Ovary (tissue), 9 donors: ENCODE data around the gene RAB29. TPM values are rescaled to one million over a fixed set of nuclear protein-coding genes. Genes with fewer than 3 reads are reported as not detected.

Experiments used
- DNase-seq, 5 donors: peaks; one replicate each; pipeline ENCODE4 v3.0.0-alpha.2; 2019 to 2020
- H3K27ac ChIP-seq, 2 donors: fragments of 200-600 bp; one replicate each; pipeline versions ENCODE4 v1.5.1 to v1.8.0; 2019 to 2022
- H3K27me3 ChIP-seq: fragments of 200-600 bp; one replicate; pipeline ENCODE4 v1.8.0; 2022
- H3K36me3 ChIP-seq: fragments of 200-600 bp; sonication (generic); one replicate; pipeline ENCODE4 v1.5.1; 2019
- H3K4me1 ChIP-seq: one replicate; pipeline ENCODE4 v1.8.1; 2013; ENCODE audit warnings: mild to moderate bottlenecking, moderate library complexity; ENCODE audit not compliant: insufficient read depth
- H3K4me3 ChIP-seq: fragments of 200-600 bp; sonication (generic); one replicate; pipeline ENCODE4 v1.5.1; 2017
- H3K9me3 ChIP-seq, 2 donors: fragments of 200-600 bp in 1 of 2; sonication (generic) in 1 of 2; one replicate each; pipeline versions ENCODE4 v1.5.1 to v1.8.1; 2013 to 2019; ENCODE audit warnings: mild to moderate bottlenecking in 1 of 2, moderate library complexity in 1 of 2
- CTCF ChIP-seq, 3 donors: fragments of 450-650 bp in 2 of 3; fragments of 200-600 bp in 1 of 3; IDR thresholded peaks; one replicate each; pipeline versions ENCODE4 v1.5.1 to v1.8.0; 2016 to 2022; ENCODE audit warnings: antibody characterized with exemption in 3 of 3, mild to moderate bottlenecking in 1 of 3
- EP300 ChIP-seq: sonication (generic); formaldehyde crosslinking; IDR thresholded peaks from one replicate; pipeline ENCODE4 v1.6.1; 2017; ENCODE audit warnings: antibody characterized with exemption
- POLR2A ChIP-seq: fragments of 450-650 bp; IDR thresholded peaks from one replicate; pipeline ENCODE4 v1.6.1; 2017; ENCODE audit warnings: antibody characterized with exemption, mild to moderate bottlenecking, moderate library complexity
- WGBS, 3 donors: extraction: QIAGEN DNeasy Blood & Tissue Kit in 1 of 3; methylation state at CpG; one replicate each; pipeline versions ENCODE4 v1.1.5 to v1.1.7; 2013 to 2017; 5-methylcytosine and 5-hydroxymethylcytosine counted together
- intact Hi-C, 4 donors: fragments of 100-400 bp; cut with DNase I; formaldehyde crosslinking; loops; one replicate each; pipeline versions ENCODE4 v1.11.0 to v1.15.1; 2022 to 2023
- polyA plus RNA-seq, 2 donors: library from polyadenylated mRNA; stranded (reverse); fragments of 200-250 nt in 1 of 2; fragments of 350-450 nt in 1 of 2; fragmentation: Illumina TruSeq in 1 of 2; extraction: RNeasy Lipid Tissue Mini Kit (QIAGEN cat#74804) in 1 of 2; gene quantifications; one replicate each; pipeline ENCODE4 v1.2.3, GENCODE V29; 2013 to 2014
- total RNA-seq, 7 donors: library from RNA; depleted of rRNA in 2 of 7; stranded (reverse); fragments of >200 nt in 2 of 7; fragmentation: NEBNext Ultra II Directional in 3 of 7; extraction: Animal tissue kit (Norgen Biotek cat#: 25700) in 3 of 7; gene quantifications; one replicate each; pipeline versions ENCODE4 v1.1.0 to v1.2.4, GENCODE V29; 2016 to 2023
- donor health status: DM: no; HTN: no; CAD: no; lungs with moderate emphysema.
- donor health status: DM: no; HTN: no; CAD: no.
- donor health status: Bipolar disorder and iron deficiency.
- donor health status: DM: yes; HTN: yes; CAD: no.
- donor health status: DM: no; HTN: no; CAD: no.
- donor health status: DM: yes; HTN: yes; CAD: no.

Gene RAB29
- total and polyA plus RNA-seq, 9 donors = 7.2 to 16.4 (median 10.1) TPM

- no peak for DNase-seq
- Histone ChIP-seq H3K36me3 (no peaks in the 10 kb centered on the region), H3K9me3 (no peaks in the 10 kb centered on the region), H3K4me3 (no peak overlapping the region), H3K27ac (no peak overlapping the region), H3K27me3 (no peaks in the 10 kb centered on the region), H3K4me1 (no peaks in the 10 kb centered on the region)
- TF ChIP-seq CTCF (IDR thresholded peaks at IDR 0.05) = no peak
- no peak for TF ChIP-seq EP300
- TF ChIP-seq POLR2A = no peak
- 50 to 63% (median 53%) methylated on average over 4 of the region's 4 CpGs for WGBS, 3 donors
- intact Hi-C loops = no loop called here
These were observed 11.3 kb upstream of the RAB29 start for GRCh38 chr1:205786601-205787000.

- WGBS, 3 donors = 93 to 96% (median 95%) methylated on average over 9 of the region's 9 CpGs
- intact Hi-C loops = no loop called here
- no peak for TF ChIP-seq POLR2A
- no peak for TF ChIP-seq EP300
- TF ChIP-seq CTCF (IDR thresholded peaks at IDR 0.05) = no peak
- Histone ChIP-seq H3K9me3 (no peaks in the 10 kb centered on the region), H3K36me3 (no peaks in the 10 kb centered on the region), H3K4me3 (no peak overlapping the region), H3K27ac (no peak overlapping the region), H3K27me3 (no peaks in the 10 kb centered on the region), H3K4me1 (no peaks in the 10 kb centered on the region)
- no peak for DNase-seq
These were observed 10.2 kb upstream of the RAB29 start for GRCh38 chr1:205785446-205785845.

- 54 to 68% (median 66%) methylated on average over 4 of the region's 4 CpGs for WGBS, 3 donors
- DNase-seq = no peak
These were observed 8.6 kb upstream of the RAB29 start for GRCh38 chr1:205783904-205784303.

GRCh38 chr1:205783433-205783795 lies 8.1 kb upstream of the RAB29 start:
- no peaks in the 10 kb centered on the region for H3K4me1 ChIP-seq
- intact Hi-C loops = no loop called here
- H3K4me3 ChIP-seq = no peak overlapping the region
- no peak for DNase-seq
- TF ChIP-seq EP300 (no peak), POLR2A (no peak), CTCF (IDR thresholded peaks at IDR 0.05) (no peak)
- H3K36me3 ChIP-seq = no peaks in the 10 kb centered on the region
- no peaks in the 10 kb centered on the region for H3K9me3 ChIP-seq
- H3K27ac ChIP-seq = no peak overlapping the region
- no peaks in the 10 kb centered on the region for H3K27me3 ChIP-seq

More at GRCh38 chr1:205783904-205784303, 8.6 kb upstream of the RAB29 start:
- H3K27me3 ChIP-seq = no peaks in the 10 kb centered on the region
- TF ChIP-seq EP300 (no peak), POLR2A (no peak), CTCF (IDR thresholded peaks at IDR 0.05) (no peak)
- H3K4me3 ChIP-seq = no peak overlapping the region
- H3K9me3 ChIP-seq = no peaks in the 10 kb centered on the region
- H3K27ac ChIP-seq = no peak overlapping the region
- H3K36me3 ChIP-seq = no peaks in the 10 kb centered on the region
- intact Hi-C loops = no loop called here
- no peaks in the 10 kb centered on the region for H3K4me1 ChIP-seq
